Liver (tissue), 9 donors: ENCODE measurements around the gene ZNRF4. TPM values are rescaled to one million over a fixed set of nuclear protein-coding genes. Genes with fewer than 3 reads are reported as not detected.

ENCODE experiments used
- DNase-seq: peaks from one replicate; pipeline ENCODE4 v3.0.0-alpha.2; 2017; ENCODE audit warnings: low spot score
- H3K27ac ChIP-seq, 2 donors: one replicate each; pipeline ENCODE4 v1.7.0; 2013; ENCODE audit warnings: inconsistent platforms in 2 of 2, low read length in 2 of 2, control low read depth in 1 of 2, low read depth in 1 of 2, mild to moderate bottlenecking in 1 of 2
- H3K27me3 ChIP-seq, 4 donors: one replicate each; pipeline versions ENCODE4 v1.6.1 to v1.7.0; 2013; ENCODE audit warnings: low read length in 3 of 4, inconsistent platforms in 1 of 4, mild to moderate bottlenecking in 1 of 4, moderate library complexity in 1 of 4; ENCODE audit not compliant: control insufficient read depth in 4 of 4, insufficient read depth in 4 of 4
- H3K36me3 ChIP-seq, 4 donors: one replicate each; pipeline versions ENCODE4 v1.6.1 to v1.7.0; 2013; ENCODE audit warnings: low read length in 3 of 4, mild to moderate bottlenecking in 3 of 4, low read depth in 1 of 4, moderate library complexity in 1 of 4; ENCODE audit not compliant: control insufficient read depth in 4 of 4, insufficient read depth in 3 of 4
- H3K4me1 ChIP-seq, 4 donors: one replicate each; pipeline versions ENCODE4 v1.6.1 to v1.7.0; 2013; ENCODE audit warnings: low read length in 3 of 4, mild to moderate bottlenecking in 3 of 4, moderate library complexity in 1 of 4; ENCODE audit not compliant: control insufficient read depth in 4 of 4, insufficient read depth in 4 of 4
- H3K4me3 ChIP-seq, 3 donors: one replicate each; pipeline versions ENCODE4 v1.6.1 to v1.7.0; 2013; ENCODE audit warnings: low read length in 3 of 3, control low read depth in 1 of 3, low read depth in 1 of 3, mild to moderate bottlenecking in 1 of 3
- H3K9ac ChIP-seq, 2 donors: one replicate each; pipeline ENCODE4 v1.7.0; 2013; ENCODE audit warnings: low read length in 2 of 2, mild to moderate bottlenecking in 2 of 2, moderate library complexity in 2 of 2, control low read depth in 1 of 2, low read depth in 1 of 2
- H3K9me3 ChIP-seq, 4 donors: one replicate each; pipeline versions ENCODE4 v1.6.1 to v1.7.0; 2013; ENCODE audit warnings: low read length in 3 of 4; ENCODE audit not compliant: control insufficient read depth in 4 of 4
- EGR1 ChIP-seq, 2 donors: IDR thresholded peaks; 2 replicates each; pipeline ENCODE4 v1.6.1; 2016 to 2018; ENCODE audit warnings: antibody characterized with exemption in 2 of 2, low read depth in 2 of 2
- FOXA1 ChIP-seq: IDR thresholded peaks from 2 replicates; pipeline ENCODE4 v1.6.1; 2016; ENCODE audit warnings: antibody characterized with exemption
- FOXA2 ChIP-seq: IDR thresholded peaks from 2 replicates; pipeline ENCODE4 v1.6.1; 2016; ENCODE audit warnings: antibody characterized with exemption
- GABPA ChIP-seq, 2 donors: IDR thresholded peaks in 1 of 2; conservative IDR thresholded peaks in 1 of 2; 2 replicates each; pipeline ENCODE4 v1.6.1; 2016; ENCODE audit warnings: antibody characterized with exemption in 2 of 2, mild to moderate bottlenecking in 1 of 2, moderate library complexity in 1 of 2
- HNF4A ChIP-seq, 2 donors: conservative IDR thresholded peaks; 2 replicates each; pipeline ENCODE4 v1.6.1; 2016; ENCODE audit warnings: antibody characterized with exemption in 2 of 2, mild to moderate bottlenecking in 2 of 2
- HNF4G ChIP-seq: IDR thresholded peaks from 2 replicates; pipeline ENCODE4 v1.6.1; 2016; ENCODE audit warnings: antibody characterized with exemption
- JUND ChIP-seq, 2 donors: IDR thresholded peaks; 2 replicates each; pipeline ENCODE4 v1.6.1; 2016; ENCODE audit warnings: antibody characterized with exemption in 2 of 2
- NR2F2 ChIP-seq: IDR thresholded peaks from 2 replicates; pipeline ENCODE4 v1.6.1; 2016; ENCODE audit warnings: antibody characterized with exemption
- RAD21 ChIP-seq, 2 donors: IDR thresholded peaks; 2 replicates each; pipeline ENCODE4 v1.6.1; 2016; ENCODE audit warnings: antibody characterized with exemption in 2 of 2, mild to moderate bottlenecking in 2 of 2
- RXRA ChIP-seq, 2 donors: IDR thresholded peaks; 2 replicates each; pipeline ENCODE4 v1.6.1; 2017 to 2018; ENCODE audit warnings: antibody characterized with exemption in 2 of 2, mild to moderate bottlenecking in 1 of 2
- TAF1 ChIP-seq: conservative IDR thresholded peaks from 2 replicates; pipeline ENCODE4 v1.6.1; 2016; ENCODE audit warnings: antibody characterized with exemption, mild to moderate bottlenecking
- YY1 ChIP-seq: IDR thresholded peaks from 2 replicates; pipeline ENCODE4 v1.6.1; 2016; ENCODE audit warnings: antibody characterized with exemption, mild to moderate bottlenecking
- WGBS: extraction: QIAGEN DNeasy Blood & Tissue Kit; methylation state at CpG from one replicate; pipeline ENCODE4 v1.1.7; 2013; 5-methylcytosine and 5-hydroxymethylcytosine counted together
- polyA plus RNA-seq, 2 donors: library from polyadenylated mRNA; stranded (reverse) in 1 of 2; unstranded in 1 of 2; fragments of 200-250 nt in 1 of 2; fragments of >200 nt in 1 of 2; fragmentation: Nextera tagmentation in 1 of 2; extraction: Ambion mirVana in 1 of 2; gene quantifications; one replicate each; pipeline versions ENCODE4 v1.2.1 to v1.2.3, GENCODE V29; 2013 to 2015
- total RNA-seq, 2 donors: library from RNA; depleted of rRNA; stranded (reverse); fragments of >200 nt; gene quantifications; one replicate each; pipeline ENCODE4 v1.2.3, GENCODE V29; 2014
- TF ChIP-seq, protein P1 (sequence below): IDR thresholded peaks from 2 replicates; pipeline ENCODE4 v1.6.1; 2016; ENCODE audit warnings: antibody characterized with exemption
- TF ChIP-seq, protein P2 (sequence below): IDR thresholded peaks from 2 replicates; pipeline ENCODE4 v1.6.1; 2016; ENCODE audit warnings: antibody characterized with exemption
- TF ChIP-seq, protein P3 (sequence below): IDR thresholded peaks from 2 replicates; pipeline ENCODE4 v1.6.1; 2016; ENCODE audit warnings: antibody characterized with exemption
- TF ChIP-seq, protein P4 (sequence below): IDR thresholded peaks from 2 replicates; pipeline ENCODE4 v1.6.1; 2016; ENCODE audit warnings: antibody characterized with exemption, mild to moderate bottlenecking
- donor health status: healthy.
- donor health status: healthy.
- donor health status: healthy.
- donor health status: healthy.
- donor health status: healthy.

The ZNRF4 gene
- total and polyA plus RNA-seq, 4 donors, result not detected

DNA sequence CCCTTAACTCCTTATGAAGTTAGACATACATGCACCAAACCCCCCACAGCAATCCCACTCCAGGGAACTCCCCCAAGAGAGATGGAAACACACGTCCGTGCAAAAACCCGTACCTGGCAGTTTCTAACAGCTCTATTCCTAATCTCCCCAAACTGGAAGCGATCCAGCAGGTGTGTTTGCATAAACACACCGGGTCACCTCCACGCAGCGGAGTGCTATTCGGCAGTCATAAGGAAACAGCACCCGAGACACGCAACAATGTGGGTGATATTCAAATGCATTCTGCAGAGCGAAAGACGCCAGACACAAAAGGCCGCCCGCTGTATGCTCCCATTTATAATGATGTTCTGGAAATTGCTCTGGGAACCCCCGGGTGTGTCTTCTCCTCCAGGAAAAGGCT is 6.8 kb upstream of the ZNRF4 start:
- TF ChIP-seq, protein P1, sequence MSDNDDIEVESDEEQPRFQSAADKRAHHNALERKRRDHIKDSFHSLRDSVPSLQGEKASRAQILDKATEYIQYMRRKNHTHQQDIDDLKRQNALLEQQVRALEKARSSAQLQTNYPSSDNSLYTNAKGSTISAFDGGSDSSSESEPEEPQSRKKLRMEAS, result no peak
- H3K4me1 ChIP-seq, result no peaks in the 10 kb centered on the region
- no peak overlapping the region for H3K9ac ChIP-seq
- H3K27ac ChIP-seq, result no peak overlapping the region
- 46% methylated on average over 15 of the region's 15 CpGs for WGBS
- H3K4me3 ChIP-seq, result no peak overlapping the region
- peaks cover 0 to 4% (median 2%) of the 10 kb centered on the region in 4 donors for H3K9me3 ChIP-seq
- no peaks in the 10 kb centered on the region for H3K36me3 ChIP-seq
- no peaks in the 10 kb centered on the region for H3K27me3 ChIP-seq
- no peak for DNase-seq

DNA sequence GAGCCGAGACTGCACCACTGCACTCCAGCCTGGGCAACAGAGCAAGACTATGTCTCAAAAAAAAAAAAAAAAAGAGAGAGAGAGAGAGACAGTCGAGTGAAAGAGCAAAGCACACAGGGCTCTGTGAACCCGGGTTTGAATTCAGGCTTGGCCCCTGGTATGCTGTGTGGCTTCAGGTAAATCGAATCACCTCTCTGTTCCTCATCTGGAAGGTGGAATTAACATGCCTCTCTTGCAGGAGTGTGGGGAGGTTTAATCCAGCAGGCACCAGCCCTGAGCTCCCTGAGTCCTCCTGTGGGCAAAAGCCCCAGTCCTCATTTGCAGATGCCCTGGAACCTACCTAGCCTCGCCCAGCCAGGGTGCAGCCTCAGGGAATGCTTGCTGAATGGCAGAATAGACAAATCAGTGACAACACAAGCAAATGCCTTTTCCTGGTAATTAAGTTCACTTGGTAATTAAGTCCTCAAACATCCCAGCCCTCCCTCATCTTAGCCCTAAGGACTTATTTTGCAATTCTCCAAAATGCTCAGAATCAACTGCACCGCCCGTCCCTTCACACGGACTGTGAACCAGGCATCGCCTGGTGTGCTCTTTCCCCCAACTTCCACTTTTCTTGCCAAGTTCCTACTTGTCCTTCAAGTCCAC is 4.6 kb upstream of the ZNRF4 start:
- no peak for DNase-seq
- Histone ChIP-seq H3K9me3 (peaks cover 0 to 4% (median 2%) of the 10 kb centered on the region in 4 donors), H3K27ac (no peak overlapping the region), H3K4me1 (no peaks in the 10 kb centered on the region), H3K27me3 (no peaks in the 10 kb centered on the region), H3K36me3 (no peaks in the 10 kb centered on the region), H3K4me3 (no peak overlapping the region), H3K9ac (no peak overlapping the region)
- TF ChIP-seq YY1 (no peak), RXRA (IDR thresholded peaks at IDR 0.05) (no peak)
- 60% methylated on average over 9 of the region's 9 CpGs for WGBS

DNA sequence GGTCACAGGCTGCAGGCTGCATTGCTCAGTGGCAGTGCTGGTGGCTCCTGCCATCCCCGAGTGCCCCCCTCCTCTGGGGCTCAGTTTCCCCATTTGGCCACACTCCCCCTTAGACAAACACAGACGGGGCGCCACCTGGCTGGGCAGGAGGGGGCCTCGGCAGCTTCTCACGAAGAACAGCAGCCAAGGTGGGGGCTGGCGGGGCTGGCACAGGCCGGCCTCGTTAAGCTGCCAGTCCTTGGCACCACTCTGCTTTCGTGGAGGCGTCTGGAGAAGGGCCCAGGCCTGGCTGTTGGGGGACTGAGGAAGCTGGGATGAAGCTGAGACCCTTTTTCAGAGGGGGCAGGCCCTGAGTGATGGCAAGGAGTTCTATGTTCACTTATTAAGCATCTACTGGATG is 3.7 kb upstream of the ZNRF4 start:
- no peak overlapping the region for H3K27ac ChIP-seq
- no peak for DNase-seq
- no peaks in the 10 kb centered on the region for H3K27me3 ChIP-seq
- TF ChIP-seq GABPA (IDR thresholded peaks at IDR 0.05 in 1 of 2, conservative IDR thresholded peaks at IDR 0.05 in 1 of 2) (no peak), EGR1 (IDR thresholded peaks at IDR 0.05; ENCODE audit: low read depth in 2 of 2) (no peak), HNF4A (conservative IDR thresholded peaks at IDR 0.05) (no peak), FOXA1 (no peak), RAD21 (IDR thresholded peaks at IDR 0.05) (no peak), YY1 (no peak), JUND (IDR thresholded peaks at IDR 0.05) (no peak), NR2F2 (no peak), RXRA (IDR thresholded peaks at IDR 0.05) (no peak), FOXA2 (no peak), TAF1 (no peak), HNF4G (no peak)
- TF ChIP-seq, protein P2, sequence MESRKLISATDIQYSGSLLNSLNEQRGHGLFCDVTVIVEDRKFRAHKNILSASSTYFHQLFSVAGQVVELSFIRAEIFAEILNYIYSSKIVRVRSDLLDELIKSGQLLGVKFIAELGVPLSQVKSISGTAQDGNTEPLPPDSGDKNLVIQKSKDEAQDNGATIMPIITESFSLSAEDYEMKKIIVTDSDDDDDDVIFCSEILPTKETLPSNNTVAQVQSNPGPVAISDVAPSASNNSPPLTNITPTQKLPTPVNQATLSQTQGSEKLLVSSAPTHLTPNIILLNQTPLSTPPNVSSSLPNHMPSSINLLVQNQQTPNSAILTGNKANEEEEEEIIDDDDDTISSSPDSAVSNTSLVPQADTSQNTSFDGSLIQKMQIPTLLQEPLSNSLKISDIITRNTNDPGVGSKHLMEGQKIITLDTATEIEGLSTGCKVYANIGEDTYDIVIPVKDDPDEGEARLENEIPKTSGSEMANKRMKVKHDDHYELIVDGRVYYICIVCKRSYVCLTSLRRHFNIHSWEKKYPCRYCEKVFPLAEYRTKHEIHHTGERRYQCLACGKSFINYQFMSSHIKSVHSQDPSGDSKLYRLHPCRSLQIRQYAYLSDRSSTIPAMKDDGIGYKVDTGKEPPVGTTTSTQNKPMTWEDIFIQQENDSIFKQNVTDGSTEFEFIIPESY, result no peak
- TF ChIP-seq, protein P3, sequence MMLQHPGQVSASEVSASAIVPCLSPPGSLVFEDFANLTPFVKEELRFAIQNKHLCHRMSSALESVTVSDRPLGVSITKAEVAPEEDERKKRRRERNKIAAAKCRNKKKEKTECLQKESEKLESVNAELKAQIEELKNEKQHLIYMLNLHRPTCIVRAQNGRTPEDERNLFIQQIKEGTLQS, result no peak
- TF ChIP-seq, protein P4, sequence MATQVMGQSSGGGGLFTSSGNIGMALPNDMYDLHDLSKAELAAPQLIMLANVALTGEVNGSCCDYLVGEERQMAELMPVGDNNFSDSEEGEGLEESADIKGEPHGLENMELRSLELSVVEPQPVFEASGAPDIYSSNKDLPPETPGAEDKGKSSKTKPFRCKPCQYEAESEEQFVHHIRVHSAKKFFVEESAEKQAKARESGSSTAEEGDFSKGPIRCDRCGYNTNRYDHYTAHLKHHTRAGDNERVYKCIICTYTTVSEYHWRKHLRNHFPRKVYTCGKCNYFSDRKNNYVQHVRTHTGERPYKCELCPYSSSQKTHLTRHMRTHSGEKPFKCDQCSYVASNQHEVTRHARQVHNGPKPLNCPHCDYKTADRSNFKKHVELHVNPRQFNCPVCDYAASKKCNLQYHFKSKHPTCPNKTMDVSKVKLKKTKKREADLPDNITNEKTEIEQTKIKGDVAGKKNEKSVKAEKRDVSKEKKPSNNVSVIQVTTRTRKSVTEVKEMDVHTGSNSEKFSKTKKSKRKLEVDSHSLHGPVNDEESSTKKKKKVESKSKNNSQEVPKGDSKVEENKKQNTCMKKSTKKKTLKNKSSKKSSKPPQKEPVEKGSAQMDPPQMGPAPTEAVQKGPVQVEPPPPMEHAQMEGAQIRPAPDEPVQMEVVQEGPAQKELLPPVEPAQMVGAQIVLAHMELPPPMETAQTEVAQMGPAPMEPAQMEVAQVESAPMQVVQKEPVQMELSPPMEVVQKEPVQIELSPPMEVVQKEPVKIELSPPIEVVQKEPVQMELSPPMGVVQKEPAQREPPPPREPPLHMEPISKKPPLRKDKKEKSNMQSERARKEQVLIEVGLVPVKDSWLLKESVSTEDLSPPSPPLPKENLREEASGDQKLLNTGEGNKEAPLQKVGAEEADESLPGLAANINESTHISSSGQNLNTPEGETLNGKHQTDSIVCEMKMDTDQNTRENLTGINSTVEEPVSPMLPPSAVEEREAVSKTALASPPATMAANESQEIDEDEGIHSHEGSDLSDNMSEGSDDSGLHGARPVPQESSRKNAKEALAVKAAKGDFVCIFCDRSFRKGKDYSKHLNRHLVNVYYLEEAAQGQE, result no peak
- 76% methylated on average over 10 of the region's 10 CpGs for WGBS
- H3K4me3 ChIP-seq, result no peak overlapping the region
- peaks cover 0 to 4% (median 2%) of the 10 kb centered on the region in 4 donors for H3K9me3 ChIP-seq
- H3K36me3 ChIP-seq, result no peaks in the 10 kb centered on the region
- no peak overlapping the region for H3K9ac ChIP-seq
- no peaks in the 10 kb centered on the region for H3K4me1 ChIP-seq
